Activated T-cell treated with anti-CD3 and anti-CD28 coated beads, Interleukin-2, amount 50 U/mL, for 48 hours (primary cell): ENCODE results near the gene NDNF.
A peak's percentile ranks its signal among the peaks of the same experiment; 100 is the strongest.

ENCODE experiments used
- DNase-seq, 2 experiments: peaks; one replicate each; pipeline ENCODE4 v3.0.0-alpha.2; 2020

NDNF gene

GRCh38 chr4:121070696-121071639 lies 1.4 kb downstream of the NDNF start:
- DNase-seq, result peak; percentile 48 to 52

GRCh38 chr4:121070274-121070673 lies 2.1 kb downstream of the NDNF start:
- DNase-seq, result no peak

GRCh38 chr4:121069430-121069829 lies 2.9 kb downstream of the NDNF start:
- DNase-seq, result no peak

GRCh38 chr4:121064482-121064881 lies 7.9 kb downstream of the NDNF start:
- no peak for DNase-seq

- DNase-seq, result no peak
These were observed 9.8 kb downstream of the NDNF start for GRCh38 chr4:121062521-121062920.

GRCh38 chr4:121061861-121062260 lies 10.5 kb downstream of the NDNF start:
- DNase-seq, result no peak

- no peak for DNase-seq
These were observed 11.1 kb downstream of the NDNF start for GRCh38 chr4:121061215-121061614.

- no peak for DNase-seq
These were observed 14.8 kb downstream of the NDNF start for GRCh38 chr4:121057466-121057922.

GRCh38 chr4:121056066-121056465 lies 16.3 kb downstream of the NDNF start:
- no peak for DNase-seq

- DNase-seq, result no peak
These were observed 18.0 kb downstream of the NDNF start for GRCh38 chr4:121054373-121054772.

- no peak for DNase-seq
These were observed 18.7 kb downstream of the NDNF start for GRCh38 chr4:121053601-121054143.

- DNase-seq, result no peak
These were observed 22.0 kb downstream of the NDNF start for GRCh38 chr4:121050300-121050699.

GRCh38 chr4:121049072-121049599 lies 23.2 kb downstream of the NDNF start:
- no peak for DNase-seq

GRCh38 chr4:121048165-121048564 lies 24.2 kb downstream of the NDNF start:
- no peak for DNase-seq

GRCh38 chr4:121041307-121042090 lies 30.8 kb downstream of the NDNF start:
- DNase-seq, result no peak

GRCh38 chr4:121034017-121034416 lies 38.3 kb downstream of the NDNF start:
- DNase-seq, result no peak

- no peak for DNase-seq
These were observed 41.6 kb downstream of the NDNF start for GRCh38 chr4:121030711-121031110.

- DNase-seq, result no peak
These were observed 42.2 kb downstream of the NDNF start for GRCh38 chr4:121030131-121030530.

GRCh38 chr4:121026034-121026433 lies 46.3 kb downstream of the NDNF start:
- no peak for DNase-seq

- no peak for DNase-seq
These were observed 46.8 kb downstream of the NDNF start for GRCh38 chr4:121025540-121025939.

- DNase-seq, result no peak
These were observed 53.8 kb downstream of the NDNF start for GRCh38 chr4:121018543-121018942.

- DNase-seq, result no peak
These were observed 55.7 kb downstream of the NDNF start for GRCh38 chr4:121016611-121017010.

GRCh38 chr4:121015421-121015820 lies 56.9 kb downstream of the NDNF start:
- no peak for DNase-seq
